K562 (cell line): Measurements from ENCODE around the gene RHEB. TPM values are rescaled to one million over a fixed set of nuclear protein-coding genes. Genes with fewer than 3 reads are reported as not detected.

Experiments
- ETS2 ChIP-seq: IDR thresholded peaks from 2 replicates; pipeline ENCODE4 v1.6.1; 2016; ENCODE audit warnings: borderline replicate concordance, missing genetic modification characterization, mild to moderate bottlenecking, moderate library complexity, missing compliant biosample characterization; ENCODE audit not compliant: poor library complexity, severe bottlenecking
- HBP1 ChIP-seq: fragments of 450-650 bp; formaldehyde crosslinking; IDR thresholded peaks from 2 replicates; pipeline ENCODE4 v1.4.0; 2022; ENCODE audit warnings: missing genetic modification characterization
- LCOR ChIP-seq: sonication (generic); formaldehyde crosslinking; IDR thresholded peaks from 2 replicates; pipeline ENCODE4 v1.8.0; 2022; ENCODE audit warnings: mild to moderate bottlenecking, missing genetic modification reagents
- RREB1 ChIP-seq: fragments of 250-450 bp; sonication (Bioruptor Pico); IDR thresholded peaks from 2 replicates; pipeline ENCODE4 v1.4.0; 2020
- SIN3B ChIP-seq: fragments of 450-650 bp; IDR thresholded peaks from 2 replicates; pipeline ENCODE4 v1.6.1; 2017; ENCODE audit warnings: low read depth, mild to moderate bottlenecking, moderate library complexity
- USF1 ChIP-seq: sonication (generic); formaldehyde crosslinking; IDR thresholded peaks from 2 replicates; pipeline ENCODE4 v1.9.0; 2022; ENCODE audit warnings: mild to moderate bottlenecking, missing genetic modification reagents
- ZBTB40 ChIP-seq, 2 experiments: fragments of 450-650 bp in 1 of 2; sonication (generic) in 1 of 2; formaldehyde crosslinking in 1 of 2; IDR thresholded peaks; 2 replicates each; pipeline versions ENCODE4 v1.7.1 to v1.9.0; 2016 to 2022; ENCODE audit warnings: inconsistent platforms in 1 of 2, mild to moderate bottlenecking in 1 of 2, missing genetic modification reagents in 1 of 2
- polyA plus RNA-seq, 8 experiments: library from polyadenylated mRNA; depleted of rRNA in 4 of 8; stranded (reverse) in 5 of 8; unstranded in 3 of 8; fragments of >200 nt; fragmentation: Nextera tagmentation in 2 of 8; fragmentation: Illumina TruSeq in 1 of 8; extraction: Ambion mirVana in 2 of 8; extraction: Trizol in 1 of 8; gene quantifications; 2 replicates each; pipeline versions ENCODE4 v1.2.1 to v1.2.3, GENCODE V29; 2011 to 2014; ENCODE audit warnings: inconsistent platforms in 1 of 8, missing spikeins in 1 of 8
- total RNA-seq, 7 experiments: library from RNA; depleted of rRNA in 6 of 7; stranded (reverse); fragments of >200 nt in 6 of 7; fragmentation: Illumina TruSeq in 2 of 7; extraction: Trizol in 2 of 7; gene quantifications; 2 replicates each; pipeline versions ENCODE4 v1.2.1 to v1.2.3, GENCODE V29; 2011 to 2021; ENCODE audit warnings: low replicate concordance in 1 of 7

RHEB gene
- total and polyA plus RNA-seq, 9 of the 15 experiments (the other 6 are each of a cell fraction or from before 2014, with no cell fraction given) = 28.5 to 249 (median 182) TPM

- TF ChIP-seq HBP1 (CRISPR knock-in tag) (no peak), ZBTB40 (IDR thresholded peaks at IDR 0.05) (peak; percentile 56), ZBTB40 (CRISPR knock-in tag; IDR thresholded peaks at IDR 0.05) (no peak), ETS2 (tag) (no peak), RREB1 (CRISPR knock-in tag) (0 out of 2 replicates have a peak, but pooled peaks have one; percentile 48), SIN3B (no peak; the same call in 1 of the 2 replicates), LCOR (CRISPR knock-in tag) (peak; percentile 78; the same call in 1 of the 2 replicates), USF1 (CRISPR knock-in tag) (no peak; the same call in none of the 2 replicates)
Observed at GRCh38 chr7:151518105-151518946, 1.4 kb downstream of the RHEB start (continued).
